GM21717 (cell line): Measurements from ENCODE around the gene FBXW5.

Experiments
- ATAC-seq: cut with Tn5 transposase; IDR thresholded peaks from one replicate; pipeline ENCODE4 v1.9.1; 2021; ENCODE audit warnings: mild to moderate bottlenecking, moderate library complexity; ENCODE audit not compliant: unreplicated experiment

Gene FBXW5

DNA sequence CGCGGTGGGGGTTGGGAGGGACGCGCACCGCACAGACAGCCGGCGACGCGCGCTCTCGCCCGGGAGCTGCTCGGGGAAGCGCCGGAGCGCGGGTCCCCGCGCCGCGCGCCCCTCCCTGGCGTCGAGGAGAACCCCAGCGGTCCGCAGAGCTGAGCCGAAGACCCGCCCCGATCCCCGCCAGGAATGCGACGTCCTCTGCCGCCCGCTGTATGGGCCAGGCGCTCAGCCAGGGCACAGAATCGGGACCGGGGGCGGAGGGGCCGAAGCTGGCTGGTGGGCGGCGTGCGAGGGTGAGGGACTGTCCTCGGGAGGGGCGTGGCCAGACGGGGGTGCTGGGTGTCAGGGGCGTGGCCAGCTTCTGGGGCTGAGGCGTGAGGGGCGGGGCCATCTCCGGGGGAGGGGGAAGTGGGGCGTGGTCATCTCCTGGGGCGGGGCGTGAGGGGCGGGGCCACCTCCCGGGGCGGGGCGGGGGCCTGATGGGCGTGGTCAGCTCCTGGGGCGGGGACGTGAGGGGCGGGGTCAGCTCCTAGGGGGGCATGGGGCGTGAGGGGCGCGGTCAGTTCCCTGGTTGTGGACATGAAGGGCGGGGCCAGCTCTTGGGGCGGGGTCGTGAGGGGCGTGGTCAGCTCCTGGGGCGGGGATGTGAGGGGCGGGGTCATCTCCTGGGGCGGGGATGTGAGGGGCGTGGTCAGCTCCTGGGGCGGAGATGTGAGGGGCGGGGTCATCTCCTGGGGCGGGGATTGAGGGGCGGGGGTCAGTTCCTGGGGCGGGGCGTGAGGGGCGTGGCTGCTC lies 33.7 kb upstream of the FBXW5 start:
- no peak for ATAC-seq

DNA sequence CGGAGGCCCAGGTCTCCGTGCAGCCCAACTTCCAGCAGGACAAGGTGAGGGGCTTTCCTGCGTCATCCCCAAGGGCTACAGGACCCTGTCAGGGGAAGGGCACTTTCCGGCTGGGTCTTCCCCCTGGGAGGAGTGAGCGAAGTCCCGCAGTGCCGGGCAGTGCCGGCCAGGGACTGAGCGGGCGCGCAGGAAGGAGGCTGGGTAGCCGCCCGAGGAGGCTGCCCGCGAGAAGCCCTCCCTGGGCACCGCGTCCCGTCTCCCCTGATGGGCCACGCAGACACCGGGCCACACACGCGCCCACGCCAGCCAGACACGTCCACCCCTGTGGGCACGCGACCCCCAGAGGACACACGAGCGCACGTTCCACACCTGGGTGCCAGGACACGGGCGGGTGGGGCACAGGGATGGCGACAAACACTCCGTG lies 33.1 kb upstream of the FBXW5 start:
- ATAC-seq = no peak

DNA sequence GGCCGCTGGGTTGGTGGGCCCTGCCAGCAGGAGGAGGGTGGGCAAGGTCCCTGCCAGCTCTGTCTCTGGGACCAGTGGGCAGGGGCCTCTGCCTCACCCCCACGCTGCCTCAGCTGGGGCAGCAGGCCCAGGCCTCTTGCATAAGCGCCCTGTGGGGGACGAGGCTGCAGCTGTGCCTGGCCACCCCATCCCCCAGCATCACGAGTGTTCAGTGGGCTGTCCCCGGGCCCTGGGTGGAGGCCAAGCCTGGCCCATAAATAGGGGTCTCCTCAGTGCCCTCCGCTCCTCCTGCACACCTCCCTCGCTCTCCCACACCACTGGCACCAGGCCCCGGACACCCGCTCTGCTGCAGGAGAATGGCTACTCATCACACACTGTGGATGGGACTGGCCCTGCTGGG lies 32.7 kb upstream of the FBXW5 start, which contains the start of gene PTGDS:
Gene PTGDS, plus strand, starts transcription at position 282 of the 400 bp plus-strand sequence. Its CDS starts 75 bp downstream, at position 357.
- no peak for ATAC-seq

DNA sequence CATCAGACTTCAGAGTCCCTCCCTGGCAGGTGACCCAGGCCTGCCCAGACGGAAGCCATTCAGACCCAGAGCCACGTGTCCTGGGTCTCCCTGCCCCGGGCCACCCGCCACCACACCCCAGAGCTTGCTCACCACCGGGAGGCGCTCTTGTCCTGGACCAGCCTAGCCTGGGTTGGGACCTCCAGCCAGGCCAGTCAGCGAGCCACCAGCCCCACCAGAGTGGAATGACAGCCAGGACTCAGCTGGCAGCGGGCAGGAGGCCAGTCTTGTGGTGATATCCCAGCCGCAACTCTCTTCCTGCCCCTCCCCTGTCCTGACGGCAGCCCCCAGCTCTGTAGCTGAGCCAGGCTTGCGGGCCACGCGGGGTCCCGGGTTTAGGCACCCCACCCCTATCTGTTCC lies 31.1 kb upstream of the FBXW5 start:
- no peak for ATAC-seq

DNA sequence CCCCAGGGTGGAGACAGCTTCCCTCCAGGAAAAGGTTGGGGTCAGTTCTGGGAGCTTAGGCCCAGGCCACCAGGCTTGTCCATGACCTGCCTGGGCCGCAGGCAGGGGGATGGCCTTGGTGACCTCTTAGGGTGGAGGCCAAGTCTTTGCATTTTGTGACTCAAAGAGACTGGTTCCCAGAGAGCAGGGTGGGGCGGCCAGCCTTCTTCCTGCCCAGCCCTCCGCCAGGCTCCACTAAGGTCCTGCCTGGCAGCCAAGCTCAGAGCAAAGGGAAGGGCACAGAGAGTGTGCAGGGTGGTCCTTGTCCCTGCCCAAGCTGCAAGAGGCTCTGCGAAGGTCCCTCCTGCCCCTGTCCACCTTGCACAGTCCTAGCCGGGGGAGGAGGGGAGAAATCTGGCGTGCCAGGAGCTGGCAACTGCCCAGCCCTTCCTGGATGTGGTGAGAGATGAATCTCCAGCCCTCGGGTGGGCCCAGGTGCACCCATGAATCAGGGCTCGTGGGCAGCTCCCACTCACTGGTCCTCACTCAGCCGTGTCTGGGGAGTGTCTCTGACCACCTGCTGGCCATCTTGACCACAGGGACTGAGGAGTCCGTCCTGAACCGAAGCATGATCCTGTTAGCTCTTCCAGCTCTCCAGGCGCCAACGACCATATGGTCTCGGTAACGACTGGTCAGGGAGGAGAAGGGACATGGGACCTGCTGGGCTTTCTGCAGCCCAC lies 30.4 kb upstream of the FBXW5 start:
- no peak for ATAC-seq

DNA sequence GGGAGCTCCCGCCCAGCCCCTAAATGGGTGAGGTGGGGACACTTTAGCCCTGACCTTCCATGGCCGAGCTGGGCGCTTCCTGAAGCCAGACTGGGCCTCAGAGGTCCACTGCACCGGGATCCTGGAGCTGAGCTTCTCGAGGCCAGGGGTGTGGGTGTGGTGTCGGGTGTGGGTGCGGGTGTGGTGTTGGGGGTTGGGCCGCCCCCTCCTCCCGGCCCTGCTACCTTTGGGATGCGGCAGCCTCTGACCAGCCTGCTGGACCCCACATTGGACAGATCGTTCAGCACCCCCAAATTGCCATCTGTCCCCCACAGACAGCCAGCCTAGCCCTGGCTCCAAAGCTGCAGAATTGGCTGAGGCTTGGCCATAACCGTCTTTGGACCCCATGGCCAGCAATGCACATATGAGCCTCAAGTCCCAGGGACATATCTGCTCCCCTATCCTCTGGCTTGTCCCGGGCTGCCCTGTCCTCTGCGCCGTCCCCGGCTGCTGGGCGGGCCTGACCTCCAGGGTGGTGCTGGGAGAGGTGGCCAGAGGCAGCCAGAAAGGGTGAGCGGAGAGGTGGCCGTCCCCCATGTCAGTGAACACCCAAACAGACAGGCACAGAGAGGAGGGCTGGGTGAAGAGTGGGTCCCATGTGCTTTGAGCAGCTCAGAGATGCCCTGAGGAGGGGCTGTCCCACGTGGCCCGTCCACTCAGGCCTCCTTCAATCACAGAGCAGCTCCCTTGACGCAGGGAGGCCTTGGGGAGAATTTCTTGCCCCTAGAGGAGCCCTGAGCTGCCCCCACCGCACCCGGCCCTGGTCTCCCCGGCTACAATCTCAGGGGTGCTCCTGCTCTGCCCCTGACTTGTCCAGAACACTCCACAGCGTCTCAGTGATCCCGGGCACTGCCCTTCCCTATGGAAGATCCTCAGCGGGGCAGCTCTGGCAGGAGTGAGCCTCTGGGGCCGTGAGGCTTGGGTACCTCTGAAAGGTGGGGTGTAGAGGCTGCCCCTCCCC lies 29.4 kb upstream of the FBXW5 start:
- ATAC-seq = no peak

DNA sequence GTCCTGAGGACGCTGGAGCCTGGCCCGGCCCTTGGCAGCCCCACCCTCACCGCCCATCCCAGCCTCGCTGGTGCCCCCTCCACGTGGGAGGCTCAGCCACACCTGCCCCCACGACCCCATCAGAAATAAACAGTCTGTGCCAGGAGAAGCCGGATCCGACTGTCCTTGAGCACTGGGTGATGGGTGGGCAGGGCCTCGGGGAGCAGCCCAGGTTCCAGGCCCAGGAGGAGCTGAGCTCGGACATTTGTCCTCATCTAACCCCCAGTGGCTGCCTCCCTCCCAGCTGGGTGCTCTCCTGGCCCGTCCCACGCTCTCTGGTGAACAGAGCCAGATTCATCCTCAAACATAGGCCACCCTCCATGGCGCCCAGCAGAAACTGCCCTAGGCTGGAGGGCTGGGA lies 28.2 kb upstream of the FBXW5 start:
- ATAC-seq = no peak

DNA sequence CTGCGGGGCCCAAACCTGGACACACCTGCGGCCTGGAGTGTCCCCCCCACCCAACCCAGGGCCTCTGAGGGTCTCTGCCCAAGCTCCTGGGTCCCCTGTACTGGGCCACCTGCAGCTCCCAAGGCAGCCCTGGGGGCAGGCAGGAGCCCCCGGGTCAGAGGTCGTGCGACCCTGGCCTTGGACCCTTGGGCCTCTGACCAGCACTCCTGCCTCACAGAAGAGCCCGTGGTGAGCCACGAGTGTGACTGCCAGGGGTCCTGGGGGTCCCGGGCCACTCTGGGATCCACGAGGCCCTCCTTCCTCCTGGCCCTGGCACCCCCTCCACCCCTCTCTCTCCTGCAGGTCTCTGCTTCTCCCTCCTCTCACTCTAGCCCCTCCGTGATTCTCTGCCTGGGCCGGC lies 27.8 kb upstream of the FBXW5 start:
- ATAC-seq = no peak

DNA sequence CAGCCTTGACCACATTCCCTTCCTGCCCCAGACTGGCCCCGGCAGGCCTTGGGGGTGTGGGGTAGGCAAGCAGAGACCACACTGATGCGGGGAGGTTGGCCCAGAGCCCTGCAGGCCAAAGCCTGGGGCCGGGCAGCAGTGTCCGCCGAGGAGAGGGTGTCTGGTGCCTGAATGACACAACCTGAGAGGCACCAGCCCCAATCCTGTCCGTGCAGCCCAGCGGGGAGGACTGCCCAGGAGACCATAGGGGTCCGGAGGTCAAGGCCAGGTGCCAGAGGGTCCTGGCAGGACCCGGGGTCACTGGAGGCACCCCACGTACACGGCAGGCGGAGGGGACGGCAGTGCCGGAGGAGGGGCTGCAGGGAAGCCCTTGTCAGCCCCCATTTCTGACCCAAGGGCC lies 27.2 kb upstream of the FBXW5 start:
- no peak for ATAC-seq

DNA sequence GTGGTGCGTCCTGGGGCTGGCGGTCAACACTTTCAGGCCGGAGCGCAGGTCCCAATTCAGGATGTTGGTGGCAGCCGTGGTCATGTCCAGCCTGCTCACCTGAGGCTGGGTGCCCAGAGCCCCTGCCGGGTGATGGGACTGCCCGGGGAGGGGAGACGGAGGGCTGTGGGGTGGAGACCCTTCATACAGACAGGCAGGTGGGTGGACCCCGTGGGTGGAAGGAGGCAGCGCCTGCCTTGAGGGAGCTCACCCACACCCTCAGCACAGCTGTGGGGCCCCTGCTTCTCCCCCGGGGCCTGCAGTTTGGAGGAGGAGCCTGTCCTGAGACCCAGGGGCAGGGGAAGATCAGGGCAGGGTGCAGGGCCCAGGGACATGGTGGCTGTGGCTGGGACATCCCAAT lies 25.8 kb upstream of the FBXW5 start:
- ATAC-seq = no peak

DNA sequence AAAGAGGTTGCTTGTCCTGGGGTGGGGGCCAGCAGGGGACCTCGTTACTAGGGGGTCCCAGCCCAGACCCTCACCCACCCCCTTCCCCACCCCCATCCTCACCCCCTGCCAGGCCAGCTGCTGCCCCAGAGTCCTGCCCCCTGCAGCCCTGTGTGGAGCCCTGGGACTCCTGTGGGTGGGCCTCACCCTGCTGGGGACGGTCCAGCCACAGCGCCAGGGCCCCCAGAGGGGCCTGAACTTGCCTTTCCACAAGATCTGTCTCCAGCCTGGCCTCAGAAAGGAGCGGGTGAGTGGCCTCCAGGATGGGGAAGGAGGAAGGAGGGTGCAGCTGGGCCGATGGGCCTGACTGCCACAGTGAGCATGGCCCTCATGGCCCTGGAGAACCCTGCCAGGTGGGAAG lies 25.2 kb upstream of the FBXW5 start:
- ATAC-seq = no peak

DNA sequence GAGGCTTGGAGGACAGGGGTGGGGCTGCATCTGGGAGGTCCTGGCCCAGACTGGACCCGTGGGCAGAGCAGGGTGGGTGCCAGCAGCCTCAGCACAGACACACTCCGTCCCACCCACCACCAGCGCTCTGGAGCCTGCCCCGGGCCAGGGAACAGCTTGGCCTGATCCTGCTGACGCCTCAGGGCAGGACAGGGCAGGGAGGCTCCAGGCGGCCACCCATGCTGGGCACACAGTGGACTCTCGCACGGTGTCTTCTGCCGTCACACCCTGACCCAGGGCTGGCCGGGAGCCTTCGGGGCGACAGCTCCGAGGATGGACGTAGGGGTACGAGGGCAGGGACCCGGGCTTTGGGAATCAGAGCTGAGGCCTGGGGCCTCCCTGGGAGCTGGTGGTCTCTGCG lies 24.6 kb upstream of the FBXW5 start:
- no peak for ATAC-seq

DNA sequence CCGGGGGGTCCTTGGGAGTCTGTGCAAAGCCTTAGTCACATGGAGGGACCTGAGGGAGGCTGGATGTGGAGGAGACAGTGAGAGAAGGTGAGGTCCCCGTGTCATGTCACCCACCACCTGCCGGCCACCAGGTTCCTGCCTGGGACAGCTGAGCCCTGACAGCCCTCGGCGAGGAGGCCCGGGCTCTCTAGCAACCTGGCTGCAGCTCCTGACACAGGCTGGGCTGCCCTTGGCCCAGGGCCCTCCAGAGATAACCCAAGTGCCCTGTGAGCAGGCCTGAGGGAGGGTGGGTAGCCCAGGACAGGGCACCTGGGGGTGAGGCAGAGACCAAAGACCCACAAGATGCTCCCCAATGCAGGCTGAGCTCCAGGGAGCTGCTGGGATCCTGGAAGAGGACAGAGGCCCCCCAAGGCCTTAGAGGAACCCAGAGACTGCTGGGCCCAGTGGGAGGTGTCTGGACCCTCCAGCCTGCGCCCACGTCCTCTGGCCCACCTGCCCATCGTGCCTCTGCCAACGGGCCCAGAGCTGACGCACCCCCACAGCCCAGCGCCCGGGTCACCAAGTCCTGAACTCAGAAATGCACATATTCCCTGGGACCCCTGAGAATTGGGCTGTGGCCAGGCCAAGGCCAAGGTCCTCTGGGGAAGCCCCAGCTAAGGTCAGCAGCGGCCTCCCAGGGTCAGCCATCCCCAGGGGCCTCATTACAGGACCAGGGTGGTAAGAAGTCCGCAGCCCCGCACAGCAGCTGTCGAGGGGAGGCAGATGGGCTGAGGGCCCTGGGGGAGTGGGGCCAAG lies 24.0 kb upstream of the FBXW5 start:
- no peak for ATAC-seq

DNA sequence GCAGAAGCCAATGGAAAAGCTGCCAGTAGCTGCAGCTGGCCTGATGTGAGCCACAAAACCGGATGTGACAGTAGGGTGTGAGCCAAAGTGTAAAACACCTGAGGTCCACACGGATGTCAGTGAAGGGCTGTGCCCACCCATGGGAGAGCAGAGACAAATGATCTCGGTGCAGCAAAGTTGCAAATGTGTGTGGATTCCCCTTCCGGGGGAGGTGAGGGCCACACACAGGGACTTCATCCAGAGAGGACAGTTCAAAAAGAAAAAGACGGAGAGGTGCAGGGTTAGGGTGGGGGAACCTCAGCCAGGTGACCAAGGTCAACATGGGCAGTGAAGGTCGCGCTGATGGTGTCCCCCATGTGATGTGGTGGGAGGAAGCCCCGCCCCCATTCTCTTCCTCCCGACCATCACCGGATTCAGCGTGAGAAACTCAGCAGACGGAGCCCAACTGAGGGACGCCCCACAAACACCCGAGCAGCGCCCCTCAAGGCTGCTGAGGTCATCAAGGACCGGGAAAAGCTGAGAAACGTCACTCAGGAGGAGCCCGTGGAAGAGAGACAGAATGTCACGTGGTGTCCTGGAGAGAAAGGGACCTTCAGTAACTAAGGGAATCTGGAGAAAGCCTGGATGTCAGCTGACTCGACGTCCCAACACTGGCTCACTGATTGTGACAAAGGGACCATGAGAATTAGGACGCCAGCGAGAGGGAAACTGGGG lies 21.4 kb upstream of the FBXW5 start:
- ATAC-seq = no peak

DNA sequence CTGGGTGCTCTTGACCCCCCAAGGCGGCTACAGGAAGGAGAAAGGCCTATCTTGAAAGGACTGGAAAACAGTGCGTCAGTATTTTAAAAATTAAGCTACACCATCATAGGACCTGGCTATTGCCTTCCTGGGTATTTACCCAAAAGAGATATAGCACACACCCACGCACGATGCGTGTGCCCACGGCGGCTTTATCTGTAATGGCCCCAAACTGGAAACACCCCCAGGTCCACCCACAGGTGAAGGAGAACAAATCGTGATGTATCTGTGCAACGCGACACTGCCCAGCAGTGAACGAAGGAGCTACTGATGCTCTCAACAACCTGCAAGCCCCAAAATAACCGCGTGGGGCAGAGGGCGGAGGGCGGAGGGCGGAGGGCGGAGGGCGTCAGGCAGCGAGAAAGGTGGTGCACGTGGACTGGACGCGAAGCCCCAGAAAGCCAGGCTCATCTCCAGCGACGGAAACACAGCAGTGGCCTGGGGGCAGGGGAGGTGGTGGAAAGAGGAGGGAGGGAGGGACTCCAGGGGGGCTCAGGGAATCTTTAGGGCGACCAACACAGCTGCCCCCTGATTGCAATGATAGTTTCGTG lies 20.4 kb upstream of the FBXW5 start:
- ATAC-seq = no peak

DNA sequence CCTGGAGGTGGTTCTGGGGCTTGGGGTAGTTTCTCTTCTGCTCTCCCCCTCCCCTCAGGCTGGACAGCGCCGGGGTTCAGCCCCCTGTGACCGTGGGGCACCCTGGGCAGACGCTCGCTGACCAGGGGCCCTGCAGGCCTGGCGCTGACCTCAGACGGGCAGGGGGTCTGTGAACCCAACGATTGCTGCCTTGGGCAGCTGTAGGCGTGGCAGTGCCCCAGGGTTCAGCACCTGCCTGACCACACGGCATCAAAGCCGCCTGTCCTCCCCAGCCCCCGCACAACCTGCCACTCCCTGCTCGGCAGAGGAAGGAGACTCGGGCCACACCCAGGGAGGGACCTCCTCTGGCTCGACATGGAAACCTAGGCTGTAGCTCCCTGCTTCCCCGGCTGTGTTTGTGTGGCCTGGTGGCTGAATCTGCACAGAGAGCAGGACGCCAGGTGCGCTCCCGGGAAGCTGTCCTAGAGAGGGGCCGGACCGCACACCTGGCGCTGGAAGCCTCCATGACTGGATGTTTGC lies 19.7 kb upstream of the FBXW5 start:
- no peak for ATAC-seq

DNA sequence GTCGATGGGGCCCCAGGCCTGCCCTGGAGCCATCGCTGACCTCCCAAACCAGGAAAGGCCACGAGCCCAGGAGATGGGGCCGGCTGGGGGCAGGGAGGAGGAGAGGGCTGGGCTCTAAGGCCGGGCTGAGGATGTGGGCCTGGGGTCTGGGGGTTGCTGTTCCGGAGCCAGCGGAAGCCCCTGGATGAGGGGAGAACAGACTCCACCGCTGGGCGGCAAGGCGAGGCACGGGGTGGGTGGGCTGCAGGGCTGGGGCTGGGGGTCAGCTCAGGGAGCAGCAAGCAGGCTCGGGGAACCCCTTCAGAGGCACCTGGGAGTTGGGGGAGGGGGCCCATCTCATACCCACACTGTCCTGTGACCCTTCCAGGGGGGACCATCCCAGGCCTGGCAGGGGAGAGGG lies 19.2 kb upstream of the FBXW5 start:
- no peak for ATAC-seq

DNA sequence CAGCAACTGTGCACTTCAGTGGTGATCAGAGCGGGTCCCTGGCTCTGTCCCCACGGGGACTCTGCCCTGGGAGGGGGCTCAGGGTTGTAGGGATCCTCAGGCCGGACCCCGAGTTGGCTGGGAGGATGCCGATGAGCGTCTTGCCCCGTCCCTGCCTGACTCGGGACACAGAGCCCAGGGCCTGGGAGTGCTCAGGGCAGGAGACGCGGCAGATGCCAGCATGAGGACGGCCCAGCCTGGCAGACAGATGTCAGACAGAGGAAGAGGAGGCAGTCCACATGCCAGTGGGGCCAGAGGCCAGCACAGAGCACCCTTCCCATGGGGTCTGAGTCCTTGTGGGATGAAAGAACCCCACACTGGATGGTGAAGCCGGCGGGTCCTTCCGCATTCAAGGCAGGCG lies 18.8 kb upstream of the FBXW5 start:
- ATAC-seq = no peak

DNA sequence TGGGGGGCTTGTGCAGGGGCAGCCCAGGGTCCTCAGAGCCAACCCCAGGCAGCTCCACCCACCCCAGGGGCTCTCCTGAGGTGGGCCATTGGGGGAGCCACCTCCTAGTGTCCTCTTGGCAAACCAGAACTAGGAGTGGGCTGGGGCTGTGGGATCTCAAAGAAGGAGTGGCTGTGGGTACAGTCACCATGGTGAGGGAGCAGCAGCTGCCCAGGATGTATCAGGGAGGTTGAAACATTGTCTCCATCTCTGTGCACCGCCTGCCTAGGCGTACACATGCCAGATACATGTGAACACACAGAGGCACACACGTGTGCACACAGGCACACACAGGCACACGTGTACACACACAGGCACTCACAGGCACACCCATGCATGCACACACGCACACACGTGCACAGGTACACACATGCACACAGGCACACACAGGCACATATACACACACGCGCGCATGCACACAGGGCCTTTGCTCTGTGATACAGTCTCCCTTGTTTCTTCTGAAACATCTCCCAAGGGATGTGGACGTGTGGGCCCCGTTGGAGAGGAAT lies 18.2 kb upstream of the FBXW5 start:
- no peak for ATAC-seq
